DOHH2 (cell line): ENCODE data around the gene DOK3.

ENCODE experiments used
- H3F3A ChIP-seq: fragments of 200-600 bp; sonication (generic), shearing (Covaris generic); 2 replicates; pipeline ENCODE4 v1.6.0; 2016; ENCODE audit warnings: antibody characterized with exemption, mild to moderate bottlenecking; ENCODE audit not compliant: control insufficient read depth, insufficient read depth
- H3K27ac ChIP-seq: fragments of 200-600 bp; sonication (generic); 2 replicates; pipeline ENCODE4 v1.5.1; 2014; ENCODE audit warnings: low read depth, mild to moderate bottlenecking, low read length, moderate library complexity
- H3K27me3 ChIP-seq: fragments of 200-600 bp; sonication (generic); 2 replicates; pipeline ENCODE4 v1.6.1; 2014; ENCODE audit warnings: mild to moderate bottlenecking, low read length, mixed read lengths; ENCODE audit not compliant: control insufficient read depth
- H3K36me3 ChIP-seq: fragments of 200-600 bp; sonication (generic); 2 replicates; pipeline ENCODE4 v1.6.1; 2014; ENCODE audit warnings: mild to moderate bottlenecking, low read length, moderate library complexity, mixed read lengths; ENCODE audit not compliant: control insufficient read depth
- H3K4me1 ChIP-seq: fragments of 200-600 bp; sonication (generic); 2 replicates; pipeline ENCODE4 v1.6.1; 2014; ENCODE audit warnings: mild to moderate bottlenecking, low read length, mixed read lengths; ENCODE audit not compliant: control insufficient read depth
- H3K4me2 ChIP-seq: fragments of 200-600 bp; sonication (generic); 2 replicates; pipeline ENCODE4 v1.6.0; 2014; ENCODE audit warnings: mild to moderate bottlenecking, low read length, moderate library complexity
- H3K4me3 ChIP-seq: fragments of 200-600 bp; sonication (generic); 2 replicates; pipeline ENCODE4 v1.5.1; 2014; ENCODE audit warnings: mild to moderate bottlenecking, low read length, mixed read lengths
- H3K79me2 ChIP-seq: fragments of 200-600 bp; sonication (generic); 2 replicates; pipeline ENCODE4 v1.6.1; 2014; ENCODE audit warnings: mild to moderate bottlenecking, low read length, mixed read lengths; ENCODE audit not compliant: control insufficient read depth
- H3K9me2 ChIP-seq: fragments of 200-600 bp; sonication (generic); replicated peaks from 2 replicates; pipeline ENCODE4 v1.6.1; 2014; ENCODE audit warnings: mild to moderate bottlenecking, low read length, mixed read lengths; ENCODE audit not compliant: control insufficient read depth
- H3K9me3 ChIP-seq: fragments of 200-600 bp; sonication (generic); 2 replicates; pipeline ENCODE4 v1.6.1; 2014; ENCODE audit warnings: antibody characterized with exemption, low read length, mixed read lengths; ENCODE audit not compliant: control insufficient read depth, insufficient read depth
- H4K20me1 ChIP-seq: fragments of 200-600 bp; sonication (generic); 2 replicates; pipeline ENCODE4 v1.6.0; 2014; ENCODE audit warnings: low read depth, mild to moderate bottlenecking, antibody characterized with exemption, low read length, moderate library complexity; ENCODE audit not compliant: control insufficient read depth, insufficient read depth
- CTCF ChIP-seq: fragments of 200-600 bp; sonication (generic); IDR thresholded peaks from one replicate; pipeline ENCODE4 v1.5.1; 2014; ENCODE audit warnings: antibody characterized with exemption, mild to moderate bottlenecking, low read depth, low read length; ENCODE audit not compliant: poor library complexity, severe bottlenecking
- EZH2phosphoT487 ChIP-seq: fragments of 200-600 bp; sonication (generic); IDR thresholded peaks from 2 replicates; pipeline ENCODE4 v1.6.1; 2017; ENCODE audit warnings: borderline replicate concordance, mild to moderate bottlenecking, antibody characterized with exemption, low read length, moderate library complexity, mixed read lengths

DOK3 gene

GRCh38 chr5:177545487-177546257 is 36.0 kb upstream of the DOK3 start:
- Histone ChIP-seq H3K9me3 (no peaks in the 10 kb centered on the region), H3F3A (0 out of 2 replicates have a peak, but pooled peaks cover 6% of the 10 kb centered on the region), H3K9me2 (no peaks in the 10 kb centered on the region), H4K20me1 (no peaks in the 10 kb centered on the region; the same call in 1 of the 2 replicates), H3K27ac (no peak overlapping the region), H3K36me3 (peaks cover 62% of the 10 kb centered on the region), H3K27me3 (no peaks in the 10 kb centered on the region), H3K4me1 (0 out of 2 replicates have a peak, but pooled peaks cover 2% of the 10 kb centered on the region), H3K4me2 (no peak overlapping the region), H3K4me3 (no peak overlapping the region), H3K79me2 (peaks cover 84% of the 10 kb centered on the region)
- no peak for TF ChIP-seq EZH2phosphoT487

- Histone ChIP-seq H4K20me1 (no peaks in the 10 kb centered on the region; the same call in 1 of the 2 replicates), H3K36me3 (peaks cover 66% of the 10 kb centered on the region)
These were observed 33.3 kb upstream of the DOK3 start for GRCh38 chr5:177542816-177543465.

GRCh38 chr5:177540438-177540837 is 30.8 kb upstream of the DOK3 start:
- Histone ChIP-seq H3K36me3 (peaks cover 73% of the 10 kb centered on the region), H3K4me1 (no peaks in the 10 kb centered on the region)

More at GRCh38 chr5:177542816-177543465, 33.3 kb upstream of the DOK3 start:
- Histone ChIP-seq H3K9me2 (no peaks in the 10 kb centered on the region), H3K27ac (no peak overlapping the region), H3K4me3 (no peak overlapping the region), H3F3A (0 out of 2 replicates have a peak, but pooled peaks cover 6% of the 10 kb centered on the region), H3K4me1 (no peaks in the 10 kb centered on the region), H3K9me3 (no peaks in the 10 kb centered on the region), H3K4me2 (no peak overlapping the region), H3K27me3 (no peaks in the 10 kb centered on the region), H3K79me2 (peaks cover 66% of the 10 kb centered on the region)
- TF ChIP-seq CTCF (no peak), EZH2phosphoT487 (no peak)

More at GRCh38 chr5:177540438-177540837, 30.8 kb upstream of the DOK3 start:
- no peak overlapping the region for H3K4me2 ChIP-seq
- no peaks in the 10 kb centered on the region for H3K9me2 ChIP-seq
- peaks cover 46% of the 10 kb centered on the region for H3K79me2 ChIP-seq
- H3F3A ChIP-seq = 0 out of 2 replicates have a peak, but pooled peaks cover 6% of the 10 kb centered on the region
- H3K4me3 ChIP-seq = no peak overlapping the region
- H3K27ac ChIP-seq = no peak overlapping the region
- no peaks in the 10 kb centered on the region; the same call in 1 of the 2 replicates for H4K20me1 ChIP-seq
- TF ChIP-seq CTCF = no peak
- no peak for TF ChIP-seq EZH2phosphoT487
- H3K27me3 ChIP-seq = no peaks in the 10 kb centered on the region
- no peaks in the 10 kb centered on the region for H3K9me3 ChIP-seq
